NCI-H446 (cell line): ENCODE data around the gene ACP5.

Experiments used
- DNase-seq, 2 experiments: peaks; one replicate each; lab custom pipeline; 2025; lab: John Stamatoyannopoulos, UW

Gene ACP5

GRCh38 chr19:11547929-11548700, 29.3 kb downstream of the ACP5 start:
- no peak for DNase-seq

GRCh38 chr19:11541238-11541637, 36.2 kb downstream of the ACP5 start:
- no peak for DNase-seq

GRCh38 chr19:11540645-11541044, 36.8 kb downstream of the ACP5 start:
- no peak for DNase-seq

GRCh38 chr19:11539495-11540365, 37.7 kb downstream of the ACP5 start:
- DNase-seq = no peak

GRCh38 chr19:11538232-11539036, 39.0 kb downstream of the ACP5 start, which contains the start of gene CNN1:
Gene CNN1 (plus strand): TSS chr19:11538851. CDS start chr19:11538928, 77 bp downstream.
- no peak for DNase-seq

GRCh38 chr19:11535792-11536595, 41.5 kb downstream of the ACP5 start:
- DNase-seq = peak; percentile 59 to 93

- no peak for DNase-seq
These were observed 42.5 kb downstream of the ACP5 start for GRCh38 chr19:11534948-11535347.

- no peak for DNase-seq
These were observed 42.9 kb downstream of the ACP5 start for GRCh38 chr19:11534538-11534937.

GRCh38 chr19:11530432-11530831, 47.0 kb downstream of the ACP5 start:
- DNase-seq = peak; percentile 75 to 91

- DNase-seq = peak; percentile 98 to 99
These were observed 48.7 kb downstream of the ACP5 start, which contains the start of gene ECSIT for GRCh38 chr19:11528551-11529341. Gene ECSIT (minus strand): TSS chr19:11529134. CDS start chr19:11519170, 9,964 bp downstream.
